NCI-H345 treated with DMSO at 0.1 percent for 48 hours (cell line): ENCODE results near the gene VSIR.

Source experiments
- DNase-seq: peaks from one replicate; lab custom pipeline; 2025; ENCODE audit not compliant: unreplicated experiment; lab: John Stamatoyannopoulos, UW

The VSIR gene

DNA sequence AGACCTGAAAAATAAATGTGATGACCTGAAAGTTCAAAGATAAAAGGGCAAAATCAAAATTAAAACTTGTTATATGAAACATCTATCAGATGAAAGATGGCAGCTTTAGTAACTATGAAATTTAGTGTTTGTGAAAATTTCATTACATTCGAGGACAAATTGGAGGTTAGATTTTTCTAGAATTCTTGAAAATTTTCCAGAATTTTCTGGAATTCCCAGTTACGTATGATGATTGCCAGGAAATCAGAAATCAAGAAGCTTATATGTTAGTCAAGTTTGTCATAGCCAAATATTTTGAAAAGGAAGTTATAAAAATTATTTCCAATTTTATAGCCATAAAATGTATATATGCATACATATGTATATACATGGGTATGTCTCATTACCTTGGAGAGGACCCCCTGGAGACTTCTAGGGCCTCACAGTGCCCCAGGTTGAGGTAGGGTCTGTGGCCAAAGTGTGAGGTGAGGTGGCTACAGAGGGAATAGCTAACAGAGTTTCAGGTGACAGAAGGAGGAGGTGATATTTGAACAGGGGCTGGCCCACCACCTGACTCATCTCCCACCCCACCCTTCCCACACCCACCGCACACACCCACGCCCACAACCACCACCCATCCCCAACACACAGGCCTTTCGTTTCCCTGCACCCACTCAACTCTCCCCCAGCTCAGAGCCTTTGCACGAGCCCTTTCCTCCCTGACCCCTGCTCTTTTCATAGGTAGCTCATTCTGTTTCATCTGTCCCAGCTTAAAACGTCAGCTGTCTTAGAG lies 75.2 kb downstream of the VSIR start:
- DNase-seq, result no peak
